NCI-H2107 treated with DMSO at 0.1 percent for 48 hours (cell line): ENCODE data around the gene SLC25A6.
"Not testable (repeated sequence)": the region's sequence is repeated elsewhere in the genome, so short reads cannot be mapped to it uniquely, and the experiment has no call there.

Source experiments
- DNase-seq: peaks from one replicate; lab custom pipeline; 2025; ENCODE audit not compliant: unreplicated experiment; lab: John Stamatoyannopoulos, UW

Gene SLC25A6

GRCh38 chrX:1391707-1392375 lies at the start of gene SLC25A6:
Gene SLC25A6, minus strand, starts transcription at chrX:1392113. Its CDS starts 104 bp downstream, at chrX:1392009.
- no peak for DNase-seq

- no peak for DNase-seq
These were observed 48.6 kb upstream of the SLC25A6 start for GRCh38 chrX:1440506-1440905.

- no peak for DNase-seq
These were observed 43.5 kb upstream of the SLC25A6 start for GRCh38 chrX:1435241-1435895.

GRCh38 chrX:1434871-1435240 lies 42.9 kb upstream of the SLC25A6 start:
- DNase-seq: no peak

- DNase-seq: no peak
These were observed 41.9 kb upstream of the SLC25A6 start for GRCh38 chrX:1433646-1434357.

- DNase-seq: no peak
These were observed 38.5 kb upstream of the SLC25A6 start for GRCh38 chrX:1430451-1430850.

- DNase-seq: no peak
These were observed 35.8 kb upstream of the SLC25A6 start for GRCh38 chrX:1427756-1428155.

GRCh38 chrX:1426321-1426720 lies 34.4 kb upstream of the SLC25A6 start:
- DNase-seq: not testable (repeated sequence)

GRCh38 chrX:1425381-1425780 lies 33.5 kb upstream of the SLC25A6 start:
- DNase-seq: no peak

- DNase-seq: no peak
These were observed 32.4 kb upstream of the SLC25A6 start for GRCh38 chrX:1424147-1424851.

- no peak for DNase-seq
These were observed 31.3 kb upstream of the SLC25A6 start for GRCh38 chrX:1423215-1423614.

GRCh38 chrX:1422135-1422465 lies 30.2 kb upstream of the SLC25A6 start:
- no peak for DNase-seq

- DNase-seq: no peak
These were observed 29.7 kb upstream of the SLC25A6 start for GRCh38 chrX:1421433-1422134.

- no peak for DNase-seq
These were observed 28.5 kb upstream of the SLC25A6 start for GRCh38 chrX:1420371-1420770.

GRCh38 chrX:1419545-1420355 lies 27.8 kb upstream of the SLC25A6 start:
- DNase-seq: no peak

- no peak for DNase-seq
These were observed 27.1 kb upstream of the SLC25A6 start for GRCh38 chrX:1418901-1419544.

GRCh38 chrX:1417921-1418771 lies 26.2 kb upstream of the SLC25A6 start:
- DNase-seq: no peak

- DNase-seq: no peak
These were observed 25.2 kb upstream of the SLC25A6 start for GRCh38 chrX:1416965-1417760.
